Cardiac muscle cell (in vitro differentiated cells and primary cell): ENCODE measurements around the gene GAN. TPM values are rescaled to one million over a fixed set of nuclear protein-coding genes. Genes with fewer than 3 reads are reported as not detected.

ENCODE experiments used
- DNase-seq, 2 donors: peaks; one replicate each; pipeline versions ENCODE4 v3.0.0 to v3.0.0-alpha.2; 2010 to 2017; ENCODE audit warnings: low read depth in 1 of 2, low spot score in 1 of 2
- H3K27ac ChIP-seq: fragments of 200-600 bp; sonication (generic); 2 replicates; pipeline ENCODE4 v1.5.1; 2016
- H3K27me3 ChIP-seq: fragments of 200-600 bp; sonication (generic); 2 replicates; pipeline ENCODE4 v1.6.0; 2016; ENCODE audit warnings: control low read depth
- H3K36me3 ChIP-seq: fragments of 200-600 bp; sonication (generic); 2 replicates; pipeline ENCODE4 v1.5.1; 2016; ENCODE audit warnings: control low read depth
- H3K4me1 ChIP-seq: fragments of 200-600 bp; sonication (generic); 2 replicates; pipeline ENCODE4 v1.8.1; 2017; ENCODE audit warnings: low read depth, mild to moderate bottlenecking, mixed run types
- H3K4me3 ChIP-seq: fragments of 200-600 bp; sonication (generic); 2 replicates; pipeline ENCODE4 v1.5.1; 2016; ENCODE audit warnings: mild to moderate bottlenecking
- H3K9me3 ChIP-seq: fragments of 200-600 bp; sonication (generic); 2 replicates; pipeline ENCODE4 v1.5.1; 2017; ENCODE audit warnings: low read depth, mild to moderate bottlenecking, control low read depth
- CTCF ChIP-seq: IDR thresholded peaks from 2 replicates; pipeline ENCODE4 v1.5.1; 2012; ENCODE audit warnings: low read depth, mild to moderate bottlenecking, low read length
- polyA plus RNA-seq: library from polyadenylated mRNA; unstranded; fragments of >200 nt; fragmentation: Nextera tagmentation; extraction: Ambion mirVana; gene quantifications from 2 replicates; pipeline ENCODE4 v1.2.1, GENCODE V29; 2016
- total RNA-seq: library from RNA; depleted of rRNA; stranded (reverse); fragments of >200 nt; gene quantifications from 2 replicates; pipeline ENCODE4 v1.2.3, GENCODE V29; 2016

The GAN gene
- total and polyA plus RNA-seq, 2 experiments from 2014 or later: 2.7 to 30.8 TPM

GRCh38 chr16:81353895-81354294, 39.1 kb downstream of the GAN start:
- no peak for DNase-seq
- Histone ChIP-seq H3K4me3 (no peak overlapping the region), H3K27ac (no peak overlapping the region), H3K27me3 (no peaks in the 10 kb centered on the region), H3K4me1 (no peaks in the 10 kb centered on the region), H3K36me3 (peaks cover 8% of the 10 kb centered on the region), H3K9me3 (no peaks in the 10 kb centered on the region)
- no peak for TF ChIP-seq CTCF

DNA sequence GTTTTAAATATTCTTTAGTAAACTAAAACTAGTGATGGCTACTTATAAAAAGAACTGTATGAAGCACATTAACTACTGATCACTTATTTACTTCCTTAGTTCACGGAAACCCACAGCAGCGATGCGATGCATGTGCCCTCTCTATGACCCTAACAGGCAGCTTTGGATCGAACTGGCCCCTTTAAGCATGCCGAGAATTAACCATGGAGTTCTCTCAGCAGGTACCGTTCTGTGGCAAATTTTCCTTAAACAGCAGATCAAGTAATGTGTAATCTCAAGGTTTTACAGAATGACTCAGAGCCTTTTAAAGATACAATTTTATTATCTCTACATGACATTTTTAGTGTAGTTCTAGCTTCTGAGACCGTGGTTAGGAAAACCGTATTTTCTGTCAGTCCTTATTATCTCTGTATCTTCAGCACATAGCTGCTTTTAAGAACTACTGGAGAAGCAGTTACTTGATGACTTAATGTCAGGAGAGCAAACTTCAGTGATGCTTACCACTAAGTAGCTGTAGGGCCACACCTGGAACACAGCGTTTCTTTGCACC, 43.0 kb downstream of the GAN start:
- Histone ChIP-seq H3K9me3 (no peaks in the 10 kb centered on the region), H3K4me1 (no peaks in the 10 kb centered on the region), H3K27ac (no peak overlapping the region), H3K27me3 (no peaks in the 10 kb centered on the region), H3K4me3 (no peak overlapping the region), H3K36me3 (peaks cover 8% of the 10 kb centered on the region)
- DNase-seq: no peak
- TF ChIP-seq CTCF: no peak

- Histone ChIP-seq H3K27ac (no peak overlapping the region), H3K36me3 (peaks cover 18% of the 10 kb centered on the region), H3K9me3 (no peaks in the 10 kb centered on the region), H3K27me3 (no peaks in the 10 kb centered on the region), H3K4me1 (no peaks in the 10 kb centered on the region), H3K4me3 (no peak overlapping the region)
- no peak for DNase-seq
- no peak for TF ChIP-seq CTCF
These were observed 44.1 kb downstream of the GAN start for GRCh38 chr16:81358860-81359259.

- Histone ChIP-seq H3K4me3 (no peak overlapping the region), H3K36me3 (peaks cover 28% of the 10 kb centered on the region), H3K4me1 (no peaks in the 10 kb centered on the region), H3K9me3 (no peaks in the 10 kb centered on the region), H3K27ac (no peak overlapping the region), H3K27me3 (no peaks in the 10 kb centered on the region)
- no peak for TF ChIP-seq CTCF
- DNase-seq: no peak
These were observed 45.4 kb downstream of the GAN start for GRCh38 chr16:81360135-81360534.

DNA sequence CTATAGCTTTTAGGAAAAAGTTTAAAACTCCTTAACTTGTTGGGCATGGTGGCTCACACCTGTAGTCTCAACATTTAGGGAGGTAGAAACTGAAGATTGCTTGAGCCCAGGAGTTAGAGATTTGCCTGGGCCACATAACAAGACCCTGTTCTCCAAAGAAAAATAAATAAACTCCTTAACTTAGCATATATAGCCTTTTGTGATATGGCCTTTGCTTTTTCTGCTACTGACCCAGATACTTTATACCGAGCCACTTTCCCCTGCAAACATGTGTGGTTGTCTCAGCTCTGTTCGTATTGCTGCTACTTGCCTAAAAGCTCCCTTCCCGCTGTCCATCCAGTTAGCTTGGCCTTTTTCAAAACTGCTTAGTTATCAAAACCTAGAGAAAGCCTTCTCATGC, 51.0 kb downstream of the GAN start:
- no peak for TF ChIP-seq CTCF
- peaks cover 49% of the 10 kb centered on the region for H3K36me3 ChIP-seq
- H3K4me1 ChIP-seq: no peaks in the 10 kb centered on the region

More for the DNA sequence above, 51.0 kb downstream of the GAN start:
- H3K9me3 ChIP-seq: no peaks in the 10 kb centered on the region
- H3K27me3 ChIP-seq: no peaks in the 10 kb centered on the region
- H3K4me3 ChIP-seq: no peak overlapping the region
- H3K27ac ChIP-seq: no peak overlapping the region
- DNase-seq: no peak
